GM12864 (cell line): ENCODE data around the gene PC.
"Not testable (repeated sequence)": the region's sequence is repeated elsewhere in the genome, so short reads cannot be mapped to it uniquely, and the experiment has no call there.

Experiments
- DNase-seq: peaks from one replicate; pipeline ENCODE4 v3.0.0-alpha.2; 2011; ENCODE audit warnings: low read depth
- H3K4me3 ChIP-seq: 2 replicates; pipeline ENCODE4 v1.5.1; 2011; ENCODE audit warnings: mild to moderate bottlenecking, low read depth, low read length, control low read depth
- CTCF ChIP-seq: IDR thresholded peaks from 2 replicates; pipeline ENCODE4 v1.5.1; 2011; ENCODE audit warnings: low read depth, mild to moderate bottlenecking, moderate library complexity, low read length, control low read depth, inconsistent platforms; ENCODE audit errors: missing control alignments

The PC gene

GRCh38 chr11:66814678-66815077 lies 143.5 kb downstream of the PC start:
- H3K4me3 ChIP-seq, result no peak overlapping the region
- no peak for TF ChIP-seq CTCF
- DNase-seq, result no peak

GRCh38 chr11:66810576-66811185 lies 147.5 kb downstream of the PC start:
- no peak for DNase-seq

GRCh38 chr11:66809592-66809991 lies 148.6 kb downstream of the PC start:
- no peak overlapping the region for H3K4me3 ChIP-seq
- DNase-seq, result no peak
- no peak for TF ChIP-seq CTCF

More at GRCh38 chr11:66810576-66811185, 147.5 kb downstream of the PC start:
- no peak for TF ChIP-seq CTCF
- no peak overlapping the region for H3K4me3 ChIP-seq

GRCh38 chr11:66800720-66801428 lies 157.3 kb downstream of the PC start:
- peak; percentile 61 for DNase-seq
- H3K4me3 ChIP-seq, result no peak overlapping the region
- no peak for TF ChIP-seq CTCF

GRCh38 chr11:66799815-66800214 lies 158.4 kb downstream of the PC start:
- H3K4me3 ChIP-seq, DNase-seq: not testable (repeated sequence)
